ENCODE results near the gene CAPN10.

- TF ChIP-seq EZH2 (IDR thresholded peaks at IDR 0.05; ENCODE audit: borderline replicate concordance, low read depth, low read length, severe bottlenecking) (no peak), POLR2AphosphoS5 (IDR thresholded peaks at IDR 0.05; ENCODE audit: insufficient read depth, low read depth, low read length) (no peak), CTCF (IDR thresholded peaks at IDR 0.05; ENCODE audit: extremely low read depth in 1 of 2, insufficient read depth in 1 of 2, low read depth in 1 of 2, low read length in 2 of 2) (no peak), POLR2A (IDR thresholded peaks at IDR 0.05; ENCODE audit: low read depth, low read length) (no peak), JUN (IDR thresholded peaks at IDR 0.05; ENCODE audit: borderline replicate concordance, insufficient read depth, insufficient read length, low read depth) (no peak), GATA2 (IDR thresholded peaks at IDR 0.05; ENCODE audit: insufficient read depth, insufficient read length, low read depth, low read length) (no peak)
Observed at GRCh38 chr2:240624011-240624949, 37.7 kb downstream of the CAPN10 start.

Measured in endothelial cell of umbilical vein (primary cell).